ENCODE data around the gene SOWAHB.

Gene SOWAHB

GRCh38 chr4:76850010-76850441 is 47.9 kb downstream of the SOWAHB start:
- DNase-seq (ENCODE audit: low read depth in 2 of 2) = no peak

All from stimulated activated CD8-positive, alpha-beta memory T cell treated with anti-CD3 and anti-CD28 coated beads, Interleukin-7, amount 100 ng/mL, for 4 hours (primary cell).